KMS-11 (cell line): ENCODE data around the gene TRAK2.
"Not testable (repeated sequence)": the region's sequence is repeated elsewhere in the genome, so short reads cannot be mapped to it uniquely, and the experiment has no call there.

Experiments
- H2AFZ ChIP-seq: fragments of 200-600 bp; sonication (generic); 2 replicates; pipeline ENCODE4 v1.6.1; 2016; ENCODE audit warnings: antibody characterized with exemption, mixed run types, low read depth
- H3K27ac ChIP-seq: fragments of 200-600 bp; sonication (generic); 2 replicates; pipeline ENCODE4 v1.6.1; 2016; ENCODE audit warnings: mild to moderate bottlenecking, mixed run types
- H3K27me3 ChIP-seq: fragments of 200-600 bp; sonication (generic); 2 replicates; pipeline ENCODE4 v1.6.1; 2017; ENCODE audit warnings: mild to moderate bottlenecking, low read depth, mixed run types, moderate library complexity; ENCODE audit not compliant: insufficient read depth
- H3K36me3 ChIP-seq: fragments of 200-600 bp; sonication (generic); 2 replicates; pipeline ENCODE4 v1.6.1; 2017; ENCODE audit warnings: mild to moderate bottlenecking, mixed run types; ENCODE audit not compliant: insufficient read depth
- H3K4me1 ChIP-seq: fragments of 200-600 bp; sonication (generic); 2 replicates; pipeline ENCODE4 v1.6.1; 2016; ENCODE audit warnings: mild to moderate bottlenecking, low read depth, mixed run types; ENCODE audit not compliant: poor library complexity, severe bottlenecking
- H3K4me2 ChIP-seq: fragments of 200-600 bp; sonication (generic); 2 replicates; pipeline ENCODE4 v1.7.0; 2016; ENCODE audit warnings: mild to moderate bottlenecking, mixed run types
- H3K4me3 ChIP-seq: fragments of 200-600 bp; sonication (generic); IDR thresholded peaks from 2 replicates; pipeline ENCODE4 v1.6.1; 2017; ENCODE audit warnings: low read depth, low read length, mixed read lengths; ENCODE audit not compliant: insufficient read depth
- H3K79me2 ChIP-seq: fragments of 200-600 bp; sonication (generic); 2 replicates; pipeline ENCODE4 v1.6.1; 2016; ENCODE audit warnings: low read depth, mixed run types; ENCODE audit not compliant: insufficient read depth
- H3K9ac ChIP-seq: fragments of 200-600 bp; sonication (generic); 2 replicates; pipeline ENCODE4 v1.6.1; 2016; ENCODE audit warnings: mild to moderate bottlenecking, mixed run types
- H4K20me1 ChIP-seq: fragments of 200-600 bp; sonication (generic); 2 replicates; pipeline ENCODE4 v1.6.1; 2016; ENCODE audit warnings: mild to moderate bottlenecking, mixed run types; ENCODE audit not compliant: insufficient read depth
- TF ChIP-seq, protein P1 (sequence below): fragments of 200-600 bp; sonication (generic); conservative IDR thresholded peaks from 2 replicates; pipeline ENCODE4 v1.6.1; 2017; ENCODE audit warnings: low read depth, mild to moderate bottlenecking, antibody characterized with exemption, low read length, moderate library complexity, mixed read lengths

Gene TRAK2

DNA sequence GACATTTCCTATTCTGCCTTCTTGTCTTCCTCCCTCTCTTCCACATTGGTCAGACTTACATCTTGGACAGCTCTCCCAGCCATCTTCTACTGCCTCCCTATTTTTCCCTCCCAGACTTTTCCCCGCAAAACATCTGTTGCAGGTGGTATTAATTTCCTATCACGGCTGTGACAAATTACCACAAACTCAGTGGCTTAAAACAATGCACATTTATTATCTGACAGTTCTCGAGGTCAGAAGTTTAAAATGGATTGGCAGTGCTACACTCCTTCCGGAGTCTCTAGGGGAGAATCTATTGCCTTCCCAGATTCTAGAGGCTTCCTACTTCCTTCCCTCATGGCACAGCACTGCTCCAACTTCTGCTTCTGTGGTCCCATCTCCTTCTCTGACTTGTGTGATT is 33.5 kb upstream of the TRAK2 start:
- Histone ChIP-seq H3K9ac (no peak overlapping the region), H3K27me3 (no peaks in the 10 kb centered on the region), H3K79me2 (no peaks in the 10 kb centered on the region), H3K4me1 (no peaks in the 10 kb centered on the region), H3K27ac (no peak overlapping the region), H3K4me2 (no peak overlapping the region), H2AFZ (no peak overlapping the region), H3K36me3 (no peaks in the 10 kb centered on the region), H4K20me1 (no peaks in the 10 kb centered on the region), H3K4me3 (no peak overlapping the region)
- TF ChIP-seq, protein P1, sequence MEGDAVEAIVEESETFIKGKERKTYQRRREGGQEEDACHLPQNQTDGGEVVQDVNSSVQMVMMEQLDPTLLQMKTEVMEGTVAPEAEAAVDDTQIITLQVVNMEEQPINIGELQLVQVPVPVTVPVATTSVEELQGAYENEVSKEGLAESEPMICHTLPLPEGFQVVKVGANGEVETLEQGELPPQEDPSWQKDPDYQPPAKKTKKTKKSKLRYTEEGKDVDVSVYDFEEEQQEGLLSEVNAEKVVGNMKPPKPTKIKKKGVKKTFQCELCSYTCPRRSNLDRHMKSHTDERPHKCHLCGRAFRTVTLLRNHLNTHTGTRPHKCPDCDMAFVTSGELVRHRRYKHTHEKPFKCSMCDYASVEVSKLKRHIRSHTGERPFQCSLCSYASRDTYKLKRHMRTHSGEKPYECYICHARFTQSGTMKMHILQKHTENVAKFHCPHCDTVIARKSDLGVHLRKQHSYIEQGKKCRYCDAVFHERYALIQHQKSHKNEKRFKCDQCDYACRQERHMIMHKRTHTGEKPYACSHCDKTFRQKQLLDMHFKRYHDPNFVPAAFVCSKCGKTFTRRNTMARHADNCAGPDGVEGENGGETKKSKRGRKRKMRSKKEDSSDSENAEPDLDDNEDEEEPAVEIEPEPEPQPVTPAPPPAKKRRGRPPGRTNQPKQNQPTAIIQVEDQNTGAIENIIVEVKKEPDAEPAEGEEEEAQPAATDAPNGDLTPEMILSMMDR, result no peak

DNA sequence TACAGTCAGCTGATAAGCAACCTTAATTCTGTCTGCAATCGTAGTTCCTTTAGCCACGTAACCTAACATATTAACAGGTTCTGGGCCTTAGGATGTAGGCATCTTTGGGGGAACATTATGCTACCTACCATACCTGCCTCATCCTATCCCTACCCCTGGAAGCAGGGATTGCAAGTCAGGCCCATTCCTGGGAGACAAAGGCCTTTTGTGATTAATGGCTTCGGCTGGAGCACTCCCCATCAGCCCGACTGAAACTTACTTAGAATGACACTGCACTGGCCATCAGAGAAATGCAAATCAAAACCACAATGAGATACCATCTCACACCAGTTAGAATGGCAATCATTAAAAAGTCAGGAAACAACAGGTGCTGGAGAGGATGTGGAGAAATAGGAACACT is 32.5 kb upstream of the TRAK2 start:
- not testable (repeated sequence) for H3K4me1 ChIP-seq, H3K4me3 ChIP-seq, H3K36me3 ChIP-seq, H3K79me2 ChIP-seq, H3K27ac ChIP-seq, H3K27me3 ChIP-seq, H2AFZ ChIP-seq, H4K20me1 ChIP-seq, H3K9ac ChIP-seq, H3K4me2 ChIP-seq

DNA sequence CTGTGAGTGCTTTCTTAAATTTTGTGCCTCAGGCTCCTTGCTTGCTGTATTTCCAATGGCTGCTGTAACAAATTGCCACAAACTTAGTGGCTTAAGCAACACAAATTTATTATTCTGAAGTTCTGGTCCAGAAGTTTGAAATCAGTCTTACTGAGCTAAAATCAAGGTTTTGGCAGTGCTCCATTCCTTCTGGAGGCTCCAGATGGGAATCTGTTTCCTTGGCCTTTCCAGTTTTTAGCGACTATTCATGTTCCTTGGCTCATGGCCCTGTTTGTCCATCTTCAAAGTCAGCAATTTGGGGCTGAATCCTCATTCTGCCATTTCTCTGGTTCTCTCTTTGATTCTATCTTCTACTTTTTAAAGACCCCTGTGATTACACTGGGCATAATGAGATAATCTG is 32.1 kb upstream of the TRAK2 start:
- no peaks in the 10 kb centered on the region for H4K20me1 ChIP-seq
- no peaks in the 10 kb centered on the region for H3K27me3 ChIP-seq
- no peak overlapping the region for H3K9ac ChIP-seq
- H3K27ac ChIP-seq, result no peak overlapping the region
- no peak overlapping the region for H2AFZ ChIP-seq
- no peaks in the 10 kb centered on the region for H3K36me3 ChIP-seq
- no peak overlapping the region for H3K4me2 ChIP-seq
- H3K4me3 ChIP-seq, result no peak overlapping the region
- no peaks in the 10 kb centered on the region for H3K79me2 ChIP-seq
- no peaks in the 10 kb centered on the region for H3K4me1 ChIP-seq
- TF ChIP-seq, protein P1, result no peak

DNA sequence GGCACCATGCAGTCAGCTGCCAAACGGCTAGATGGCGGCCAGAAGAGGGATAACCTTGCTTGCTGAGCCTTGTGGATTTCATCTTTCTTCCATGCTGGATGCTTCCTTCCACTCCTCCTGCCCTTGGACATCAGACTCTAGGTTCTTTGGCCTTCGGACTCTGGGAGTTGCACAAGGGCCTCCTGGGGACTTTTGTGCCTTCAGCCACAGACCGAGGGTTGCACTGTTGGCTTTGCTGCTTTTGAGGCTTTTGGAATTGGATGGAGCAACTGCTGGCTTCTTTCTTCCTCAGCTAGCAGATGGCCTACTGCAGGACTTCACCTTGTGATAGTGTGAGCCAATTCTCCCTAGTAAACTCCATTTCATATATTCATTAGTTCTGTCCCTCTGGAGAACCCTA is 31.3 kb upstream of the TRAK2 start:
- H4K20me1 ChIP-seq, result no peaks in the 10 kb centered on the region
- H3K4me2 ChIP-seq, result no peak overlapping the region
- H3K36me3 ChIP-seq, result no peaks in the 10 kb centered on the region
- no peaks in the 10 kb centered on the region for H3K4me1 ChIP-seq
- no peak overlapping the region for H2AFZ ChIP-seq
- no peak overlapping the region for H3K4me3 ChIP-seq
- no peaks in the 10 kb centered on the region for H3K27me3 ChIP-seq
- no peak overlapping the region for H3K27ac ChIP-seq
- TF ChIP-seq, protein P1, result no peak
- H3K9ac ChIP-seq, result no peak overlapping the region
- H3K79me2 ChIP-seq, result no peaks in the 10 kb centered on the region

DNA sequence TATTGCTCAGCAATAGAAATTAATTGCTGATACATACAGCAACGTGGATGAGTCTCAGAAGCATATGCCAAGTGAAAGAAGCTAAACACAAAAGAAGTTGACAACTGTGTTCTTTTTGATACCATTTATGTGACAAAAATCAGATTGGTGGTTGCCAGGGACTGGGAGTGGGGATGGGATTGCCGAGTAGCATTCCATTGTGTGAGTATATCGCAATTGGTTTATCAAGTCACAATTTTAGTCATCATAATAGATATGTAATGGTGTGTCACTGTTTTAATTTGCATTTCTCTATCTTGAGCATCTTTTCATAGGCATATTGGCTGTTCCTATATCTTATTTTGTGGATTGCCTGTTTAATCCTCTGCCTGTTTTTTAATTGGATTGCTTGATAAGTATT is 21.2 kb upstream of the TRAK2 start:
- H3K27ac ChIP-seq, result no peak overlapping the region

More for the DNA sequence above, 21.2 kb upstream of the TRAK2 start:
- no peaks in the 10 kb centered on the region for H3K36me3 ChIP-seq
- no peak overlapping the region for H3K4me2 ChIP-seq
- H2AFZ ChIP-seq, result no peak overlapping the region
- no peaks in the 10 kb centered on the region for H3K27me3 ChIP-seq
- no peaks in the 10 kb centered on the region for H4K20me1 ChIP-seq
- H3K79me2 ChIP-seq, result no peaks in the 10 kb centered on the region
- no peak overlapping the region for H3K4me3 ChIP-seq
- TF ChIP-seq, protein P1, result no peak
- H3K9ac ChIP-seq, result no peak overlapping the region
- H3K4me1 ChIP-seq, result no peaks in the 10 kb centered on the region
